GM12874 (cell line): ENCODE data around the gene COA6.

Source experiments
- TF ChIP-seq, protein P1 (sequence below): IDR thresholded peaks from 2 replicates; pipeline ENCODE4 v1.5.1; 2011; ENCODE audit warnings: low read depth, mild to moderate bottlenecking, control low read depth, low read length, moderate library complexity; ENCODE audit not compliant: insufficient read depth

COA6 gene

GRCh38 chr1:234427950-234428646 is 54.8 kb downstream of the COA6 start:
- TF ChIP-seq, protein P1, sequence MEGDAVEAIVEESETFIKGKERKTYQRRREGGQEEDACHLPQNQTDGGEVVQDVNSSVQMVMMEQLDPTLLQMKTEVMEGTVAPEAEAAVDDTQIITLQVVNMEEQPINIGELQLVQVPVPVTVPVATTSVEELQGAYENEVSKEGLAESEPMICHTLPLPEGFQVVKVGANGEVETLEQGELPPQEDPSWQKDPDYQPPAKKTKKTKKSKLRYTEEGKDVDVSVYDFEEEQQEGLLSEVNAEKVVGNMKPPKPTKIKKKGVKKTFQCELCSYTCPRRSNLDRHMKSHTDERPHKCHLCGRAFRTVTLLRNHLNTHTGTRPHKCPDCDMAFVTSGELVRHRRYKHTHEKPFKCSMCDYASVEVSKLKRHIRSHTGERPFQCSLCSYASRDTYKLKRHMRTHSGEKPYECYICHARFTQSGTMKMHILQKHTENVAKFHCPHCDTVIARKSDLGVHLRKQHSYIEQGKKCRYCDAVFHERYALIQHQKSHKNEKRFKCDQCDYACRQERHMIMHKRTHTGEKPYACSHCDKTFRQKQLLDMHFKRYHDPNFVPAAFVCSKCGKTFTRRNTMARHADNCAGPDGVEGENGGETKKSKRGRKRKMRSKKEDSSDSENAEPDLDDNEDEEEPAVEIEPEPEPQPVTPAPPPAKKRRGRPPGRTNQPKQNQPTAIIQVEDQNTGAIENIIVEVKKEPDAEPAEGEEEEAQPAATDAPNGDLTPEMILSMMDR = no peak

- TF ChIP-seq, protein P1 = no peak
These were observed 56.2 kb downstream of the COA6 start for GRCh38 chr1:234429434-234429806.

GRCh38 chr1:234430691-234431090 is 57.4 kb downstream of the COA6 start:
- TF ChIP-seq, protein P1 = no peak

GRCh38 chr1:234431255-234431654 is 58.0 kb downstream of the COA6 start:
- TF ChIP-seq, protein P1 = no peak

GRCh38 chr1:234433563-234434285 is 60.5 kb downstream of the COA6 start:
- TF ChIP-seq, protein P1 = no peak
